ENCODE data around the gene ZNF253. TPM values are rescaled to one million over a fixed set of nuclear protein-coding genes. Genes with fewer than 3 reads are reported as not detected.

The ZNF253 gene
- total and polyA plus RNA-seq, 10 of the 15 experiments (the other 5 are each of a cell fraction or from before 2014, with no cell fraction given), result 2.6 to 8.9 (median 5.2) TPM

GRCh38 chr19:19823916-19824315 is 41.8 kb upstream of the ZNF253 start (continued):
- no peak for TF ChIP-seq ZNF687 (IDR thresholded peaks at IDR 0.05)
- no peak for TF ChIP-seq CEBPZ (IDR thresholded peaks at IDR 0.05; ENCODE audit: low read depth, low read length)
- TF ChIP-seq RAD51 (IDR thresholded peaks at IDR 0.05), result no peak
- no peak for TF ChIP-seq ZNF384 (IDR thresholded peaks at IDR 0.05; ENCODE audit: borderline replicate concordance, low read depth, low read length)
- peak; percentile 53; the same call in 1 of the 2 replicates for TF ChIP-seq EED (IDR thresholded peaks at IDR 0.05; ENCODE audit: low read depth)
- TF ChIP-seq RELA (IDR thresholded peaks at IDR 0.05; ENCODE audit: borderline replicate concordance, partially characterized antibody), result peak; percentile 96
- peak; percentile 44; the same call in 1 of the 2 replicates for TF ChIP-seq GATAD2B (conservative IDR thresholded peaks at IDR 0.05; ENCODE audit: low read depth)
- no peak for TF ChIP-seq SIN3A (IDR thresholded peaks at IDR 0.05; ENCODE audit: low read depth, low read length)
- TF ChIP-seq NR2F1 (conservative IDR thresholded peaks at IDR 0.05), result peak; percentile 29; the same call in 1 of the 2 replicates
- TF ChIP-seq PML (IDR thresholded peaks at IDR 0.05; ENCODE audit: low read length), result 0 out of 2 replicates have a peak, but pooled peaks have one; percentile 29
